Body of pancreas (tissue), 4 donors: ENCODE data around the gene CREB5. TPM values are rescaled to one million over a fixed set of nuclear protein-coding genes. Genes with fewer than 3 reads are reported as not detected.

Experiments used
- ATAC-seq: fragments of 150-250 bp; one replicate; pipeline ENCODE4 v1.9.1; 2016
- DNase-seq, 4 donors: peaks; one replicate each; pipeline ENCODE4 v3.0.0-alpha.2; 2019
- H3K27ac ChIP-seq, 4 donors: fragments of 200-600 bp; sonication (generic); 1 replicate in 3 of 4; 2 replicates in 1 of 4; pipeline versions ENCODE4 v1.5.1 to v1.6.1; 2016 to 2019; ENCODE audit warnings: mild to moderate bottlenecking in 1 of 4, mixed read lengths in 1 of 4, moderate library complexity in 1 of 4
- H3K27me3 ChIP-seq, 2 donors: fragments of 200-600 bp; sonication (generic); one replicate each; pipeline ENCODE4 v1.6.0; 2016; ENCODE audit warnings: mild to moderate bottlenecking in 1 of 2
- H3K36me3 ChIP-seq, 2 donors: fragments of 200-600 bp; sonication (generic); replicated peaks in 1 of 2; 2 replicates each; pipeline ENCODE4 v1.5.1; 2016; ENCODE audit warnings: low read depth in 2 of 2; ENCODE audit not compliant: insufficient read depth in 1 of 2
- H3K4me1 ChIP-seq: fragments of 200-600 bp; sonication (generic); one replicate; pipeline ENCODE4 v1.6.0; 2016
- H3K4me3 ChIP-seq, 2 donors: fragments of 200-600 bp; sonication (generic); 1 replicate in 1 of 2; 2 replicates in 1 of 2; pipeline ENCODE4 v1.5.1; 2016 to 2019
- H3K9me3 ChIP-seq, 3 donors: fragments of 200-600 bp; sonication (generic); 1 replicate in 2 of 3; 2 replicates in 1 of 3; pipeline ENCODE4 v1.5.1; 2016
- POLR2A ChIP-seq, 3 donors: fragments of 450-650 bp; IDR thresholded peaks; one replicate each; pipeline ENCODE4 v1.6.1; 2016; ENCODE audit warnings: antibody characterized with exemption in 3 of 3, mild to moderate bottlenecking in 2 of 3
- WGBS, 2 donors: methylation state at CpG; one replicate each; pipeline ENCODE4 v1.1.5; 2017; 5-methylcytosine and 5-hydroxymethylcytosine counted together
- intact Hi-C: fragments of 100-400 bp; cut with DNase I; formaldehyde crosslinking; loops from one replicate; pipeline ENCODE4 v1.15.1; 2023
- total RNA-seq, 2 donors: library from RNA; depleted of rRNA; stranded (reverse); fragments of >200 nt; gene quantifications; one replicate each; pipeline ENCODE4 v1.1.0, GENCODE V29; 2016
- TF ChIP-seq, protein P1 (sequence below), 7 experiments: fragments of 450-650 bp in 4 of 7; fragments of 200-600 bp in 3 of 7; sonication (generic) in 3 of 7; IDR thresholded peaks; one replicate each; pipeline ENCODE4 v1.5.1; 2016 to 2019; ENCODE audit warnings: antibody characterized with exemption in 7 of 7

Gene CREB5
- total RNA-seq, 2 donors from 2014 or later, result 10.4 to 25.7 TPM

DNA sequence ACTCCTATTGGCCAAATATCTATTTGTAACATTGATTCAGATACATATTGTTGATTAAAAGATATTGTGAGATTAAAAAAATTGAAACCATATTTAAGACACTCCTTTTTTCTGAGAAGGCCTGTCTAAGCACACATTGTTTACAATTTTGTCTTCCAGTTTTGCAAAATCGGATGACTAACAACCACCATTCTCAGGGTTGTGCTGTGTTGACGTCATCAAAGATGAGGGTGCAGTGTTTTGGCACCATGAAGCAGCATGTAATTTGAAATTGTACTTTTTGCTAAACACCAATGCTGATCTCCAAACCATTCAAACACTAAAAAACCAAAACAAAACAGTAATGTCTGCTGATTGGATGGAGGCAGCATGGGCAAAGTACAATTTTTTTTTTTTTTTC lies 7.4 kb downstream of the CREB5 start:
- Histone ChIP-seq H3K9me3 (no peaks in the 10 kb centered on the region), H3K4me3 (no peak overlapping the region), H3K27ac (no peak overlapping the region), H3K36me3 (no peaks in the 10 kb centered on the region), H3K27me3 (no peaks in the 10 kb centered on the region), H3K4me1 (no peaks in the 10 kb centered on the region)
- intact Hi-C loops, result no loop called here
- TF ChIP-seq, protein P1, sequence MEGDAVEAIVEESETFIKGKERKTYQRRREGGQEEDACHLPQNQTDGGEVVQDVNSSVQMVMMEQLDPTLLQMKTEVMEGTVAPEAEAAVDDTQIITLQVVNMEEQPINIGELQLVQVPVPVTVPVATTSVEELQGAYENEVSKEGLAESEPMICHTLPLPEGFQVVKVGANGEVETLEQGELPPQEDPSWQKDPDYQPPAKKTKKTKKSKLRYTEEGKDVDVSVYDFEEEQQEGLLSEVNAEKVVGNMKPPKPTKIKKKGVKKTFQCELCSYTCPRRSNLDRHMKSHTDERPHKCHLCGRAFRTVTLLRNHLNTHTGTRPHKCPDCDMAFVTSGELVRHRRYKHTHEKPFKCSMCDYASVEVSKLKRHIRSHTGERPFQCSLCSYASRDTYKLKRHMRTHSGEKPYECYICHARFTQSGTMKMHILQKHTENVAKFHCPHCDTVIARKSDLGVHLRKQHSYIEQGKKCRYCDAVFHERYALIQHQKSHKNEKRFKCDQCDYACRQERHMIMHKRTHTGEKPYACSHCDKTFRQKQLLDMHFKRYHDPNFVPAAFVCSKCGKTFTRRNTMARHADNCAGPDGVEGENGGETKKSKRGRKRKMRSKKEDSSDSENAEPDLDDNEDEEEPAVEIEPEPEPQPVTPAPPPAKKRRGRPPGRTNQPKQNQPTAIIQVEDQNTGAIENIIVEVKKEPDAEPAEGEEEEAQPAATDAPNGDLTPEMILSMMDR (IDR thresholded peaks at IDR 0.05), result no peak
- TF ChIP-seq POLR2A (IDR thresholded peaks at IDR 0.05), result no peak
- WGBS, 2 donors, result 72 to 77% methylated on average over 2 of the region's 2 CpGs
- DNase-seq, result no peak
- ATAC-seq, result no peak

DNA sequence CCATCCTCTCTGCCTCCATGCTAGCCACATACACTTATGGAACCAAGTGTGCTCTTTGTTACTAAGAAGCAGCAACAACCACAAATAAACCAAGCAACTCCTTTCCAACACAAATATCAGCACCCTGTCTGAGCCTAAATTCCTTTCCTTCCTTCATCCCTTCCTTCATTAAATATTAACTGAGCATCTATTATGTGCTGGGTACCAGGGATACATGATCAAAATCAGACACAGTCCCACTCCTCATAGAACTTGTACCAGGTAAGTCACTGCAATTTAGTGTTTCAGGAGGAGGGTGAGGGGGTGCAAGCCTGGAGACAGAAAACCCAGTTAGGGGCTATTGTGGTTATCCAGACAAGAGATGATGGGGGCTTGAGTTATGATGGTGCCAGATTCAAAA lies 10.8 kb downstream of the CREB5 start:
- no peak for TF ChIP-seq POLR2A (IDR thresholded peaks at IDR 0.05)
- TF ChIP-seq, protein P1 (IDR thresholded peaks at IDR 0.05), result no peak
- DNase-seq (no peak), ATAC-seq (no peak)
- Histone ChIP-seq H3K4me3 (no peak overlapping the region), H3K27ac (no peak overlapping the region), H3K9me3 (no peaks in the 10 kb centered on the region), H3K4me1 (no peaks in the 10 kb centered on the region), H3K36me3 (no peaks in the 10 kb centered on the region), H3K27me3 (no peaks in the 10 kb centered on the region)
- intact Hi-C loops, result no loop called here

GRCh38 chr7:28423918-28424514 lies 11.7 kb downstream of the CREB5 start:
- no peaks in the 10 kb centered on the region for H3K36me3 ChIP-seq
- no peaks in the 10 kb centered on the region for H3K9me3 ChIP-seq
- intact Hi-C loops, result no loop called here
- H3K27ac ChIP-seq, result no peak overlapping the region
- DNase-seq, result no peak
- ATAC-seq, result no peak
- no peaks in the 10 kb centered on the region for H3K27me3 ChIP-seq
- 63 to 85% methylated on average over 4 of the region's 4 CpGs for WGBS, 2 donors
- no peak overlapping the region for H3K4me3 ChIP-seq
- no peaks in the 10 kb centered on the region for H3K4me1 ChIP-seq
- TF ChIP-seq, protein P1 (IDR thresholded peaks at IDR 0.05), result no peak
- TF ChIP-seq POLR2A (IDR thresholded peaks at IDR 0.05), result no peak

- no peak for ATAC-seq
Measured at GRCh38 chr7:28425496-28425895, 13.2 kb downstream of the CREB5 start.

DNA sequence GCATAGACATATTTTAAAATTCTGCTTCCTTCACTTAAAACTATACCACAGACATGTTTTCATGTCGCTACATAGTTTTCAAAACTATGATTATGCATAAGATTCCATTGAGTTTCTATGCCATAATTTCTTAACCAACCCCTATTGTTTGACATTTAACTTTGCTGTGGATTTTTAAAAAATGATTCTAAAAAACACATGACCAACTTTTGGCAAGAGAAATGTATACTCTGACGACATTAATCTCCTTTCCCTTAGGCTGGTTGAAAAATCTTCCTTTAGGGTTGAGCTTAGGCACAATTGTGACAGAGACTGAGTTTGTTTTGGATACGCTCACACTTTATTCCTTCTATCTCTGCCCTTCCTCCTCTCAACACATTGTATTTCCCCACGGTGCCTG lies 14.9 kb downstream of the CREB5 start:
- intact Hi-C loops, result no loop called here

More at GRCh38 chr7:28425496-28425895, 13.2 kb downstream of the CREB5 start:
- Histone ChIP-seq H3K27ac (no peak overlapping the region), H3K4me3 (no peak overlapping the region), H3K4me1 (no peaks in the 10 kb centered on the region), H3K36me3 (no peaks in the 10 kb centered on the region), H3K27me3 (no peaks in the 10 kb centered on the region), H3K9me3 (no peaks in the 10 kb centered on the region)
- intact Hi-C loops, result no loop called here
- TF ChIP-seq, protein P1 (IDR thresholded peaks at IDR 0.05), result no peak
- no peak for TF ChIP-seq POLR2A (IDR thresholded peaks at IDR 0.05)
- 100% methylated on average over 1 of the region's 1 CpG for WGBS, 2 donors
- no peak for DNase-seq

More for the DNA sequence above, 14.9 kb downstream of the CREB5 start:
- no peak overlapping the region for H3K4me3 ChIP-seq
- H3K4me1 ChIP-seq, result no peaks in the 10 kb centered on the region
- no peaks in the 10 kb centered on the region for H3K36me3 ChIP-seq
- no peaks in the 10 kb centered on the region for H3K27me3 ChIP-seq
- no peak for TF ChIP-seq POLR2A (IDR thresholded peaks at IDR 0.05)
- TF ChIP-seq, protein P1 (IDR thresholded peaks at IDR 0.05), result no peak
- 64 to 65% methylated on average over 4 of the region's 4 CpGs for WGBS, 2 donors
- DNase-seq (no peak), ATAC-seq (no peak)
- no peaks in the 10 kb centered on the region for H3K9me3 ChIP-seq
- H3K27ac ChIP-seq, result no peak overlapping the region
